SW 1271 (cell line): Measurements from ENCODE around the gene CDH12.
"Not testable (repeated sequence)": the region's sequence is repeated elsewhere in the genome, so short reads cannot be mapped to it uniquely, and the experiment has no call there.

Experiments used
- DNase-seq, 2 experiments: peaks; one replicate each; lab custom pipeline; 2025; lab: John Stamatoyannopoulos, UW

Gene CDH12

DNA sequence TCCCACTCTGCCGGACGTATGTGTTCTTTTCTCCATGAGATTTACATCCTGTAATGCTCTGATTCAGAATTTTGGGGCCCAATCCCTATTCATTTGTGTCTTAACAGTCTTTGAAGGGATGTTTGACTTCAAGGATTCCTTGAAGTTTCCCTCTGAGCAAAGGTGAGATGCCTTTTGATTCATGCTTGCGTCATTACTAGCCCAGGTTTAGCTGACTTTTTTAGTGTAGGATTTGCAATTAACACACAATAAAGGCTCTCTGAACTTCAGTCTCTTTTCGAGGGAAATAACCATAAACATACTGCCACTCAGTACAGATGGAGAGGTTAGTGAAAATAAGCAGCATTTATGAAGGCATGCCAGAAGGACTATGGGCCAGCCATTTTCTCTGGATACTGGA is 842.3 kb downstream of the CDH12 start:
- DNase-seq, result not testable (repeated sequence)

DNA sequence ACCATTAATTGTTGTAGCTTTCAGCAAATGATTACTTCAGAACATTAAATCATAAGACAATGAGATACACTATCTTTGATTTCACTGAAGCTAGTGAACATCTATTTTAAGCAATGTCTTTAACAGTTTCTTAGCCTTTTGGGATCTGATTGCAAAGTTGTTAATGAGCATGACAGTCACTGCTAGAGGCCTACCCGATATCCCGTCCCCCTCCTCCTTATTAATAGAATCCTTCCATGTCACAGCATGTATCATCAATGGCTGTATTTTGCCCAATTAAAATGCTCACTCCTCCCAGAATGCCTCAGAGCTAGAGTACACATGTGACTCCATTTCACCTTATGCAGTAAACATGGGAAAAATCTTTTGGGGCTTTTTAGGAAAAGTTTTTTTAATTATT is 852.0 kb downstream of the CDH12 start:
- not testable (repeated sequence) for DNase-seq

DNA sequence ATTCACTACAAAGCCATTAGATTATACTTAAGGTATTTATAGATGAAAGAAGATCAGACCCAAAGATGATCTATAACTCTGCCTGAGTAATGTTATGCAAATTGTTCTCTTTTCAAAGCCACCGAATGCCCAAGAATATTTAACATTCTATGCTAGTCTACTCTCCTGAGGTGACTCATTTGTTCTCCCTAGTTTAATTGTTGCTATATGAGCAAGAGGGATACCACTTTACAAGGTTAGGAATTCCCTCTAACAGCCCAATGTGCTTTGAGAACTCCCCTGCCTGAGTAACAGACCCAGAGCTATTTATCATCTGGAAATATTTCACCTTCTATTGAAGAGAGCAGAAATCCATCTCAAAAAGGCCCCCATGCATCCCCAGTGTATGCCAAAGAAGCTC is 867.3 kb downstream of the CDH12 start:
- not testable (repeated sequence) for DNase-seq

DNA sequence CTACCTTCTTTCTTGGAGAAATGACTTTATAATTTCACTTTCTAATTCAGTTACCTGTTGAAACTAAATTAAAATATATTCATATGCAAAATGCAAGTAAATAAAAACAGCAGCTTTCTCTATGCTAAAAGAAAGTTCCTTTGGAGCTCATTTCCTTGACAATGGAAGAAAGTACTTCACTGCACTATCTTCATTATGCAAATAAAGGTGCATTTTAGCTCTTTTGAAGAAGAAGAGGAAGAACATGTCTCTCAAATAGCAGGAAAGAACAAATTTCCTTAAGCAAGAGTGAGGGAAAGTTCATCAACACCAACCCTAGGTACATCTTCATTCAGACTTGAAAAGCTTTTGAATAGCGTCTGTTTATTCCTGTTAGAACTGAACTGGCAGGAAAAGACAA is 901.6 kb downstream of the CDH12 start:
- not testable (repeated sequence) for DNase-seq

DNA sequence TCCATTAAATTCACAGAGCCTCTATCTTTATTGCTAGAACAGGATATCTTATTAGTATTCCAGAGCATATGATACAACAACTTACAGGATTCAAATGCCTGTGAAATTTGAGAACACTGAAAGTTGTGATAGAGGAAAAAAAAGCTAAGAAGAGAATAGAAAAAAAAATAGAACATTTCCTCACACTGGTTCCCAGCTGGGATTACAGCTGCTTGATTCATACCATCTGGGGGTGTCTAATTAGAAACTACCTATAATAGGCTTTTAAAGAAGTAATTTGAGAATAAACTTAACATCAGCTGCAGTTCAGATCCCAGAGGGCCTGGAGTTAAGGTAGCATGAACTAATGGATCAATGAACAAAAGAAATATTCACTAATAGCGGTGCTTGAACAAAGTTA is 922.0 kb downstream of the CDH12 start:
- DNase-seq, result no peak

DNA sequence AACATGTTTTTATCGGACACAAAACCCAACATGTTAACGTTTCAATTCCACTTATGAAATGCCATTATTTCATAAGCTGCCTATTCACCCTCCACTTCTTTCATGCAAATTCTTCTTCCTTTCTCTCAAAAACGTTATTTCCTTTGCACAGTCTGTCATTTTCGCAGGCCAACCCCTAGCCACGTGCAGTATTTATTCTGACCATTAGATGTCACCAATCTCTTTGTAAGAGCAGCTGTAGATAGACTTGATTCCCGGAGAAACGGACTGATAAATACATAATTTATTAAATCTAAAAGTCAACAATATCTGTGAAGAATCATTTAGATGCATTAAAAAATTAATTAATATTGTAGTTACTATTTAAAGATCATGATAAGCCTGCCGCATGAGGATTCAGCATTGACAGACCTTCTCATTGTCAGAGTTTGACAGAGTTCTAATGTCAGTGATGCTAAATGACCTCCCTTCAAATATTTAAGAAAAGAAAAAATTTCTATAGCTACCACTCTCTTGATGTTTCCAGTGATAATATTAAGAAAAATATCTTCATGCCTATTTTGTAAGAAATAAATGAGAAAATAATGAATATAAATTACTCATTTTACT is 933.6 kb downstream of the CDH12 start:
- DNase-seq, result peak; percentile 14 to 62

DNA sequence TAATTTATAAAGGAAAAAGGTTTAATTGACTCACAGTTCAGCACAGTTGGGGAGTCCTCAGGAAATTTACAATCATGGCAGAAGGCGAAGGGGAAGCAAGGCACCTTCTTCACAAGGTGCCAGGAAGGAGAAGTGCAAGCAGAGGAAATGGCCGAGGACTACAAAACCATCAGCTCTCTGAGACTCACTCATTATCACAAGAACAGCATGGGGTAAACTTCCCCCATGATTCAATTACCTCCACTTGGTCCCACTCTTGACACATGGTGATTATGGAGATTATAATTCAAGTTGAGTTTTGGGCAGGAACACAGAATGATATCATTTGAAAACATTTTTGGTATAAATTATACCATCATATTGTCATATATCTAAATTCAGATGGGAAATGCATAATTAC is 934.7 kb downstream of the CDH12 start:
- no peak for DNase-seq

DNA sequence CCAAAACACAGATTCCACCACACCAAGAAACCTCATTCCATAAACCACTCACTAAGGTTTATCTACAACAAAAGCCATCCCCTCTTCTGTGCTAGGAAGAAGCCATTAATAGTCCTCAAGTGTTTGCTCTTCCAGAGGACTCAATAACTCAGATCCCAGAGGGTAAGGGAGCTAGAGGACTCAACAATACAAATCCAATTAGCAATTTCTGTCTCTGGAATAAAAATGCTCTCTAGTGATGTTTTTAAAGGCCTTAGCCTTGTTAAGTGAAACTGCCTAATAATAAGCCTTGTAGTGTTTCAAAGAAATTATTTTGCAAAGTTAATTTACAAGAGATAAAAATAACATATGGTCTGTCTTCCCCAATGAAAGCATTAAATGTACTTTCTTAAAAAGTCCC is 942.4 kb downstream of the CDH12 start:
- no peak for DNase-seq

DNA sequence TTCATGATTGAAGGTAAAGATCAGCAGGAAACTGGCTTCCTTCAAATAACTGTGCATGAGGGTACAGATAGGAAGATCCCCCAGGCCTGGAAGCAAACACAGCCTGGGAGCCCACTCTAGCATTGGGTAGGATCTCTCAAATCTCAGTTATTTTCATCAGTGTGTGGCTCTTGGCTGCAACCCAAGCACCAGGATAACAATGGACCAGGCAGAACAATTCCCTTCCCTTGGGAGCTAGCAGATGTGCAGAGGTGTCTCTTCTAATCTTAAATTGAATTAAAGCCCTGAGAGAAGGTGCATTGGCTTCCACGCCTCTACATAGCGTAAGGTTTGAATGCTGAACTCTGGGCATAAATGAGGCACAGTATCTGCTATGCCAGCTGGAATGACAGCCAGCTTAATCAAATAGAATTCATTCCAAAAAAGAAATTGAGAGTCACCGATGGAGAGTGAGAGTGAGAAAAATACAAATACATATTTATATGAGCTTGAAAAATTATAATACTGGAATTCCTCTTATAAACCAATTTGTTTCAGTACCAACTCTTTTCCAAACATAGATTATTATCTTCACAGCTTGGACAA is 957.3 kb downstream of the CDH12 start:
- no peak for DNase-seq

DNA sequence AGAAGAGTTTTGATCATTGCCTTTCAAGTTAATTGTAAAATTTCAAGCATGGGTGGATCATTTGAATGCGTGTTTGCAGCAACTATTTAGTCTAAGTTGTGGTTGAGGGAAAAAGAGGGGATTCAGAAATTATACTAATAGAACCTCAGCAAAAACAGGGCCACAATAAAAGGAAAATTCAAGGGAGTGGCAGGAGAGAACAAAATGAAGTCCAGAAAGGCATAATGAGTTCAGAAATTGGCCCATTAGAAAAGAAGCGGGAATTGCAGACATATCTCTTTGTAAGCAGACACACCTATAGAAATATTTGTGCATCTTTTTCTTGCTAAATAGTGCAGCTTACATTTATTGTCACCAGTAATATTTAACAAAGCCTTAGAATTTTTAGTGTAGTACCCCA is 960.0 kb downstream of the CDH12 start:
- DNase-seq, result no peak

DNA sequence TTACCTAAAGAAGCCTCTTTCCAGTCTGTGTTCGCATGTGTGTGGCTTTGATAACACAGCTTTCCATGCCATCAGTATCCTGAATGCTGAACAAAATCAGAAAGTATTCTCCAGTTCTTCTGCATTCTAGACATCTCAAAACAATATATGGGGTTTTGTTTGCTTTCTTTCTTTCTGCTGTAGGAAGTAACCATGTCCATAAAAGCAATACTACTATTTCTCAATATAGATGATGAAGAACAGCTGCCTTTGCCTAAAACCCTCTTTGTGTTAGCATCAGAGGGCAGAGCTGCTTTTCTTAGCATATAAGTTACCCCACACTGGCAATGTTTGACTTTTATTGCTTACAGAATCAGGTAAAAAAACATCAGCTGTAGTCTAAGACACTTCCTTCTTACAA is 963.6 kb downstream of the CDH12 start:
- no peak for DNase-seq

DNA sequence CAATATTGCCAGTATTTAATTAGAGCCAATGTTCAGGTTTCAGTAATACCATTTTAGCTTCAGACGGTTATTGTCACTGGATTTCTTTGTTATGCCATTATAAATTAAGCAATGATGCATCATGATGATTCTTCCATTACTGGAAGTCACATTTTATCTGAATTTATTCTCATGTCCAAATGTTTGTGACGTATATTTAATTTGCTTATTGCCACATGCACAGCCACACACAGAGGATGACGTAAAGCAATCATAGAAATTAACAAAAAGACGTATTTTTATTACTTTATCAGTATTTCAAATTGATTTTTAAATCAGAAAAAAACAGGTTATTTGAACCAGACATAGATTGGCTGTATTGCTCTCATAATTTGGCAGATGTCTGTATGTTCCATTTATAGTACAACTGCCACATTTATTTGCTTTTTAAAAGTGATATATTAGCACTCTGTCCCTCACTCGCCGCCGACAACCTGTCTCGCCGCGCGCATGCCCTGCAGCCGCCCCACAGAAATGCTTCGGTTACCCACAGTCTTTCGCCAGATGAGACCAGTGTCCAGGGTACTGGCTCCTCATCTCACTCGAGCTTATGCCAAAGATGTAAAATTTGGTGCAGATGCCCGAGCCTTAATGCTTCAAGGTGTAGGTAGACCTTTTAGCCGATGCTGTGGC is 970.9 kb downstream of the CDH12 start:
- no peak for DNase-seq

DNA sequence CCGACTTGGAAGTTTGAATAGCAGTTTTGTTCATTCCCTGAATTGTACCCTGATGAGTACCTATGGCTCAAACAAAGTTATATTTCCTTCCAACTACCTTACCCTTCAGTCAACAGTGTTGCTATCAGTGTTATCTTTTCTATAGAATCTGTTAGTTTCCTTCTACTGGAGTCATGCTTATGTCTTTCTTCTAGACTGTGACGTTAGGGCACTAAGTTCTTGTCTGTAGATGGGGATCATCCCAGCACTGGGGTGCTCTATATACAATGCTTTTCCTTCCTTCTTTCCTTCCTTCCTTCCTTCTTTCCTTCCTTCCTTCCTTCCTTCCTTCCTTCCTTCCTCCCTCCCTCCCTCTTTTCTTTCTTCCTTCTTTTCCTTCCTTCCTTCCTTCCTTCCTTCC is 973.0 kb downstream of the CDH12 start:
- no peak for DNase-seq

DNA sequence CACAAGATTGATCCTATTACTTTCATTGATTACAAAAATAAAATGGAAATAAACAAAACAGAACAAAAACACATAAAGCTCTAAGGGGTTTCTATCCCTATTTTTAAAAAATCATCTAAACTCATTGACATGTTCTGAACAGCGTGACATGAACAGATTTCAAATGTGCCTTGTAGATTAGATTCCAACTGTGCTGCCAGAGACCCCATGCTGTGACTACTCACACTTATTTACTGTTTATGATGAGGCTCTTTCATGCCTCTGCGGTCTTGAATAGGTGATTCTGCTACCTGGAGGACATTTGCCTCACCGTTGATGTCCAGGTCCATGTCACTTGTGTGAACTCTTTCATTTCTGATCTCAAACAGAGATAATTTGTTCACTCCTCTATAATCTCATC is 990.2 kb downstream of the CDH12 start:
- DNase-seq, result no peak

DNA sequence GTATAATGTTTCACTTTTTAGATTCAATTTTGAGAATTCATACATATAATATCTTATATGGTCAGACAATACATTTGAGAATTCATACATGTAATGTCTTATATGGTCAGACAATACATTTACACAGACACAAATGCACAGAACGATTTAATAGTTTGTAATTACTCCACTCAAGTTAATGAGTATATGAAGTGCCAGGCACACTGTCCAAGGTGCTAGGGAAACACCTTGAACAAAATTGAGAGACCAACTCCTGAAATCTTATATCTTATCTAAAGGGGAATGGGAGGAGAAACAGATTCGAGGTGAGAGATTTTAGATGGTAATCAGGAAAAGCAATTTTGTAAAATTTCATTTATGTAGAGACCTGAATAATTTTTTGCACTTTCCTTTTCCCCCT is 994.7 kb downstream of the CDH12 start:
- no peak for DNase-seq

DNA sequence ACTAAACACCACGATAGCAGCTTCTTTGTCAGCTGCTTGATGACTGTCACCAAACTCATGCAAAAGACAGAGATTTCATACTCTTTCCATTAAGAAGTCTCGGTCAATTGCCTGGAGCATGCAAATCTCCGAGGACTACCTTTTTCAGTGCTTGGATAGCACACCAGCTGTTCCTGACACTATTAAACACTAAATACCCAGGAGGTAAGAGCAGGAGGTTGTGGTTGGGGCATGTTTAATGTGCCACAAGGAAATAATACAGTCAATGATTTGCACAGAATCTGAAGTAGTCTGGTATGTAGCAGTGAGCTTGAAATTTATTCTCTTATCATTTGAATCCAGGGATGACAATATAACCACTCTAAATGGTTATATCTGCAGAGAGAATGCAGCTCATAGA is 996.2 kb downstream of the CDH12 start:
- DNase-seq, result no peak

DNA sequence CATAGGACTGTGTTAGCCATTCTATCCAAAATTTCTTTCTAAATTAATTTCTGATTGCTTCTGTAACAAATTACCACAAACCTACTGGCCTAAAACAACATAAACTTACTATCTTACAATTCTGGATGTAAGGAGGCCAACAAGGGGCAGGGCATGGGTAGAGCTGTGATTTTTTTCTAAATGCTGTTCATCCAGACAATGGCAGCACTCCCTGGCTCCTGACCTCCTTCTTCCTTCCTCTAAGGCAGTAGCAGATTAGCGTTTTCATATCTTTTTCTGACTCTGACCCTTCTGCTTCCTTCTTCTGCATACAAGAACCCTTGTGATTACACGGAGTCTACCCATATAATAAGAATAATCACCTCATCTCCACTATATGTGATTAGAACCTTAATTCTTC is 1005.8 kb downstream of the CDH12 start:
- DNase-seq, result no peak

DNA sequence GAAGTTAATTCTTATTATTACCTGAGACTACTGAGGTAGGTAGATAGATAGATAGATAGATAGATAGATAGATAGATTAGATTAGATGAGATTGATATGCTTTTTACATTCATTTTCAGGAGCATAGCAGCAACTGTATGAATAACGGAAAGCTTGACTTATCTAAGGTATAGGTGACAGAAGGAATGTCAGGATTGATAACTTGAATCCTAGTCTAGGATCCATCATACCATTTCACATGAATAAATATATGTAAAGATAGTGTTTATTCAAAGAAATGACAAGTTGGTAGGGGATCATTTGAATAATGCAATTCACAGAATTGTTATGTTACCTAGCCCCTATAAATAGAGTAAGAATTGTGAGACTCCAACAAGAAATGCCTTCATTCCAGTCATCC is 1008.2 kb downstream of the CDH12 start:
- no peak for DNase-seq

DNA sequence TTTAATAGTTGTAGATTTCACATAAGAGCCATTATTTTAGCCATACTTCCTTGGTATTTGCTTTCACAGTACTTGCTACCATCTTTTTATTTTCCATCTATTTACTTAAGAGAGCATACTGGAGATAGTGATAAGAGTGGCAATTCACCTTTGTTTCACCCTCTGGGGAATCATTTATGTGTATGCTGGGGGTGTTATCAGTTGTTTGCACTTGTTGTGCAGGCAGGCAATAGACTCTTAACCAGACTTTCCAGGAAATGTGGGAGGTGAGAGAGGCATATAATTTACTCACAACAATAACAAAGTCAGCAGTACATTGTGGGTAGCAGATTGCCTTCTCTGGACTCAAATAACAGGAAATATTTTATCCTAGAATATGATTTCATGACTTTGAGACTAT is 1018.3 kb downstream of the CDH12 start:
- no peak for DNase-seq

DNA sequence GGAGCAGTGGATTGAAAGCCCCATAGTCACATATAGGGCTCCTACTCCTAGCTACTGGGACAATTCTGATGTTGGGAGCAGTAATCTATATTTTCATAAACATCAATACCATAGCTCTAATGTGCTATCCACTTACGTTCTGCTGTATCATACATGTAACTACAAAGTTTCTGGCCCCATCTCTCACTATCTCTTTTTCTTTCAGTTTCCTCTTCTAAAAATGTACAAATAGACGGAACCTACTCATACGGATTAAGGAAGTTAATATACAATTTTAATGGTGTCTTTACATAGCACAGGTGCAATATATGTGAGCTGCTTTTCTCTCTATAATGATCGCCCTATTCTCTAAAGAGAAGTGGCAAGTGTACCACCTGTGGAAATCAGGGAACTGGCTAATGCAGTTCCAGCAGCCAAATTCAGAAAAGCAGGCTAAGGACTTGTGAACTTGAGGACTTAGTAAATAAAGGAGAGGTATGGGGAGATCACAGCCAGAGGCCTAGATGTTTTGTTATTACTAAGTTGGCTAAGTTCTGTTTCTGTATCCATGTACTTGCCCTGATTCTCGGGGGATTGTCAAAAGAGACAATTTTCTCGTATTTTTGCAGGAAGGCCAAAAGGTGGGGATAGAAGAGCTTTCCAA is 1021.9 kb downstream of the CDH12 start:
- no peak for DNase-seq

DNA sequence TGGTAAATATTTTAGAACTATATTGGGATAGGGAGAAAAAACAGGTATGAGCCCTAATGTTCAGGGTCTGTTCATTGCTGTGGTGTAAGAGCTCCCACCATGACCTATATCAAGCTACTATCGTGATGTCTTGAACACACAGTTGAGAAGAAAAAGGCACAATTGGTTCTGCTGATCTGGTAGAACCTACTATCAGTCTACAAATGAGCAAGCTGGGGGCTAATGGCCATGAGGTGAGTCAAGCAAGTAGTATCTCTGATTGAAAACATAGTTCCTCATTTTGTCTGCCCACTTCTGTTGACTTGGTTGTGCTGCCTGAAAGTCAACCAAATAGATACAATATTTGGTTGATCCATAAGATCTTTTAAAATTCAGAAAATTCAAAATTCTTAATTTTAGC is 1026.3 kb downstream of the CDH12 start:
- DNase-seq, result no peak

DNA sequence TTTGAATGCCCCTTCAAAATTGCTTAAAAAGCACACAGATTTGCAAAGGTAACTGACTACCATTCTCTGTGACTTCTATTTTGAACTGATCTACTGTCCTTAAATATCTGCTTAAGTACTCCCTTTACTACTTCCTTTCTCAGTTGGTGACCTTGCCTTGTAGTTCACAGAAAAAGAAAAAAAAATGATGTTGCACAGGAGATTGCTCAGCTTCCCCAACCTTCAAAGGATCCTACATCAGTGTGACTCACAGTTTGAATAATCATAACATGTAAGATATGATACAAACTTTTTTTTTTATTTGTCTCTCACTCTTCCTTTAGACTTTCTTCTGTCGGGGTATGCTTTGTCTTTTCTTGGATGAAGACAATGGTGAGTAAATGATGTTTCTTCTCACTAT is 1029.6 kb downstream of the CDH12 start:
- peak in 1 of 2 experiments; percentile 7 for DNase-seq

DNA sequence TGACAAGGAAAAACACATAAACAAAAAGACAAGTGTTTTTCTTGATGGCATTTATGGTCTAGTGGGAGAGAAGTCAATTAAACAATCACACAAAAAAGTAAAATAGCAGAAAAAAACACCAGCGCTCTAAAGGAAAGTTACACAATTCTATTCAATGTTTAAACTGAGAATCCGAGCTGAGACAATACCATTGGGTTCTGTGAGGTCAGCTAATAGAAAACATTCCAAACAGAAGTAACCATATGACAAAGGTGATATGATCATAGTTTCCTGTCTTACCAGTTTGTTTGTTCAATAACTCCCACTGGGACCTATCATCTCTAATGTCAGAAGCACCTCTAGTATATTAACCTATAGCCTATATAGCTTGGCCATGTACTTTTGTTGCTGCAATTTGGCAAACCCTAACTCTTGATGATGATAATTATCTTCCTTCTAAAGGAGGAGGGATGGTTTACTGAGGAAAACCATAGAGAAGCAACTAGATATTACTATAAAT is 1030.0 kb downstream of the CDH12 start:
- no peak for DNase-seq
